Endothelial cell of umbilical vein (primary cell): ENCODE measurements around the gene SLC29A3. TPM values are rescaled to one million over a fixed set of nuclear protein-coding genes. Genes with fewer than 3 reads are reported as not detected.

Experiments
- BruUV-seq: library from RNA; stranded (reverse); fragments of 400-500 nt; replicated peaks from 2 replicates; lab custom pipeline; 2021; lab: Mats Ljungman, UMichigan
- CTCF ChIA-PET: fragments of 300-600, 350-600 bp; sonication (Branson Sonifier 250); formaldehyde crosslinking; loops from one replicate; lab custom pipeline; 2021; ENCODE audit warnings: antibody characterized with exemption, inconsistent platforms; lab: Charles Lee
- POLR2A ChIA-PET: fragments of 300-600, 350-600 bp; sonication (Branson Sonifier 250); formaldehyde crosslinking; loops from one replicate; lab custom pipeline; 2021; ENCODE audit warnings: antibody characterized with exemption, inconsistent platforms; lab: Charles Lee
- DNase-seq: peaks from one replicate; pipeline ENCODE4 v3.0.0-alpha.2; 2011; ENCODE audit warnings: low read depth, low spot score
- FAIRE-seq: peaks from 2 replicates; lab custom pipeline; 2011; peaks lifted over from hg19 to GRCh38; lab: Jason Lieb, UNC
- H2AFZ ChIP-seq: 2 replicates; pipeline ENCODE4 v1.6.0; 2012; ENCODE audit warnings: low read depth, low read length, control low read depth, inconsistent platforms
- H3K27ac ChIP-seq: 2 replicates; pipeline ENCODE4 v1.5.1; 2011; ENCODE audit warnings: low read depth, mild to moderate bottlenecking, control low read depth, low read length, moderate library complexity; ENCODE audit not compliant: insufficient read depth
- H3K27me3 ChIP-seq, 2 experiments: 2 replicates each; pipeline versions ENCODE4 v1.6.0 to v1.6.1; 2011; ENCODE audit warnings: low read length in 2 of 2, mixed read lengths in 1 of 2; ENCODE audit not compliant: control insufficient read depth in 2 of 2, insufficient read depth in 2 of 2
- H3K36me3 ChIP-seq, 2 experiments: 2 replicates in 1 of 2; 3 replicates in 1 of 2; pipeline ENCODE4 v1.5.1; 2011; ENCODE audit warnings: low read length in 2 of 2, mild to moderate bottlenecking in 1 of 2, moderate library complexity in 1 of 2; ENCODE audit not compliant: control insufficient read depth in 2 of 2, insufficient read depth in 2 of 2; ENCODE audit errors: extremely low read depth in 1 of 2
- H3K4me1 ChIP-seq: 3 replicates; pipeline ENCODE4 v1.5.1; 2011; ENCODE audit warnings: mild to moderate bottlenecking, low read length; ENCODE audit not compliant: control insufficient read depth, insufficient read depth; ENCODE audit errors: extremely low read depth
- H3K4me2 ChIP-seq: 2 replicates; pipeline ENCODE4 v1.6.1; 2011; ENCODE audit warnings: low read length, control low read depth, mixed read lengths; ENCODE audit not compliant: insufficient read depth
- H3K4me3 ChIP-seq, 3 experiments: fragments of 200-600 bp in 1 of 3; sonication (generic), shearing (Covaris generic) in 1 of 3; replicated peaks in 1 of 3; 2 replicates each; pipeline ENCODE4 v1.5.1; 2011 to 2016; ENCODE audit warnings: control low read depth in 3 of 3, low read length in 3 of 3, mild to moderate bottlenecking in 2 of 3, inconsistent platforms in 1 of 3, low read depth in 1 of 3, moderate library complexity in 1 of 3; ENCODE audit not compliant: insufficient read depth in 1 of 3
- H3K79me2 ChIP-seq: 2 replicates; pipeline ENCODE4 v1.6.0; 2012; ENCODE audit warnings: low read length, inconsistent platforms; ENCODE audit not compliant: control insufficient read depth, insufficient read depth
- H3K9ac ChIP-seq: replicated peaks from 2 replicates; pipeline ENCODE3; 2011; ENCODE audit warnings: low read length, control low read depth; ENCODE audit not compliant: insufficient read depth; ENCODE audit errors: extremely low read depth
- H3K9me1 ChIP-seq: replicated peaks from 3 replicates; pipeline ENCODE4 v1.6.0; 2011; ENCODE audit warnings: mild to moderate bottlenecking, low read length; ENCODE audit not compliant: control insufficient read depth, insufficient read depth; ENCODE audit errors: extremely low read depth
- H3K9me3 ChIP-seq: replicated peaks from 2 replicates; pipeline ENCODE4 v1.5.1; 2012; ENCODE audit warnings: low read length, inconsistent platforms; ENCODE audit not compliant: control insufficient read depth, insufficient read depth
- H4K20me1 ChIP-seq: replicated peaks from 2 replicates; pipeline ENCODE3; 2011; ENCODE audit warnings: mild to moderate bottlenecking, low read length; ENCODE audit not compliant: control insufficient read depth, insufficient read depth; ENCODE audit errors: extremely low read depth
- EZH2 ChIP-seq: IDR thresholded peaks from 2 replicates; pipeline ENCODE4 v1.6.1; 2012; ENCODE audit warnings: borderline replicate concordance, low read depth, mild to moderate bottlenecking, moderate library complexity, low read length, inconsistent platforms; ENCODE audit not compliant: severe bottlenecking
- FOS ChIP-seq: IDR thresholded peaks from 2 replicates; pipeline ENCODE4 v1.6.1; 2011; ENCODE audit warnings: mild to moderate bottlenecking, low read length, moderate library complexity, borderline replicate concordance; ENCODE audit not compliant: insufficient read depth
- GATA2 ChIP-seq: IDR thresholded peaks from 2 replicates; pipeline ENCODE4 v1.7.0; 2011; ENCODE audit warnings: low read depth, mild to moderate bottlenecking, moderate library complexity, mixed read lengths, low read length; ENCODE audit not compliant: insufficient read length, insufficient read depth
- JUN ChIP-seq: IDR thresholded peaks from 2 replicates; pipeline ENCODE4 v1.6.1; 2011; ENCODE audit warnings: borderline replicate concordance, low read depth; ENCODE audit not compliant: insufficient read length, insufficient read depth
- MYC ChIP-seq: IDR thresholded peaks from one replicate; pipeline ENCODE4 v1.6.1; 2011; ENCODE audit warnings: mild to moderate bottlenecking, low read depth, low read length
- POLR2A ChIP-seq: IDR thresholded peaks from 2 replicates; pipeline ENCODE4 v1.6.1; 2012; ENCODE audit warnings: low read depth, mild to moderate bottlenecking, control low read depth, low read length
- POLR2AphosphoS5 ChIP-seq: IDR thresholded peaks from 2 replicates; pipeline ENCODE4 v1.6.1; 2012; ENCODE audit warnings: low read depth, mild to moderate bottlenecking, control low read depth, low read length, moderate library complexity; ENCODE audit not compliant: insufficient read depth
- dilution Hi-C: fragments of 300-500 bp; cut with MboI; formaldehyde crosslinking; loops from one replicate; pipeline ENCODE4 v1.15.0; 2019; ENCODE audit warnings: low sequenced_read_pairs; ENCODE audit not compliant: extremely low pct_ligation_motif_present
- intact Hi-C: fragments of 100-400 bp; cut with micrococcal nuclease; formaldehyde crosslinking; loops from one replicate; pipeline ENCODE4 v1.10.0; 2022
- polyA plus RNA-seq, 4 experiments: library from polyadenylated mRNA; depleted of rRNA in 3 of 4; stranded (reverse) in 3 of 4; unstranded in 1 of 4; fragments of >200 nt; gene quantifications; 2 replicates each; pipeline versions ENCODE4 v1.2.1 to v1.2.3, GENCODE V29; 2011 to 2012; ENCODE audit warnings: missing spikeins in 1 of 4
- total RNA-seq: library from RNA; stranded (reverse); gene quantifications from 2 replicates; pipeline ENCODE4 v1.2.3, GENCODE V29; 2021
- TF ChIP-seq, protein P1 (sequence below), 2 donors: IDR thresholded peaks; 1 replicate in 1 of 2; 2 replicates in 1 of 2; pipeline ENCODE4 v1.5.1; 2011; ENCODE audit warnings: low read length in 2 of 2, mild to moderate bottlenecking in 2 of 2, moderate library complexity in 2 of 2, control low read depth in 1 of 2, inconsistent platforms in 1 of 2, low read depth in 1 of 2; ENCODE audit not compliant: insufficient read depth in 1 of 2; ENCODE audit errors: extremely low read depth in 1 of 2
- TF ChIP-seq, protein P2 (sequence below): IDR thresholded peaks from 2 replicates; pipeline ENCODE4 v1.6.1; 2011; ENCODE audit not compliant: insufficient read depth, insufficient read length

SLC29A3 gene
- total and polyA plus RNA-seq, 2 donors (not counting 3 experiments of a cell fraction or from before 2014, with no cell fraction given) = 5.0 to 9.1 TPM

DNA sequence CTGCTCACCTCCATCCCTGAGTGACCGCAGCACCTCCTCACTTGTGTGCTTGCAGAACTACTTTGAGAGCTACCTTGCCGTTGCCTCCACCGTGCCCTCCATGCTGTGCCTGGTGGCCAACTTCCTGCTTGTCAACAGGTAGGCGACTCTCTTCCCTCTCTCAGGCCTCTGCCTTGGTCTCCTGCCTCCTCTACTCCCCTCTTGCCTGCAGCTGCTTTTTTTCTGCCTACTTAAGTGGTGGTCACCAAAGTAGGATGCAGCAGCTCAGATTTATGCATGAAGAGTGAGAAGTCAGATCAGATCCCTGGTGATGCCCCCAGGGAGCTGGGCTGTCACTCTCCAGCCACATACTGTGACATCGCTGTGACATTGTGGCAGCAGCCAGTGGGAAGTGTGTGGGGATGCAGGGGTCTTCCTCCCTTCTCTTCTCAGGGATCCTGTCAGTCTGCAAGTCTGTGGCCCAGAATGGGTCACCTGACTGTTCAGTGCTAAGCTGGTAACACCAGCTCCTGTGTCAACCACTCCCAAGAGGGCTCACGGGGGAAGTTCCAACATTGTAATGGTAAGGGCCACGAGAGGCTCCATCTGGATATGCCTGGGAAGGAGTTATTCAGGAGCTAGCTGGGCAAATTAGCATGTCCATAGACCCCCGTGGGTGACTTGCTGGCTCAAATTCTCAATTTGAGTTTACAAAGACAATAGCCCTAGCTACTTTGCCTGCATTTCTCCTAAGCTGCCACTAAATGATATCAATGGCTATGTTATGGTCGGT is 25.3 kb downstream of the SLC29A3 start:
- Histone ChIP-seq H3K4me3 (no peak overlapping the region), H3K4me2 (no peak overlapping the region), H3K36me3 (no peaks in the 10 kb centered on the region), H3K4me1 (peaks cover 2% of the 10 kb centered on the region), H3K9me1 (no peaks in the 10 kb centered on the region), H3K79me2 (no peaks in the 10 kb centered on the region), H3K27ac (no peak overlapping the region), H2AFZ (no peak overlapping the region), H3K9ac (no peak overlapping the region), H3K27me3 (no peaks in the 10 kb centered on the region), H3K9me3 (no peaks in the 10 kb centered on the region), H4K20me1 (no peaks in the 10 kb centered on the region)
- no peak for FAIRE-seq
- DNase-seq = no peak
- TF ChIP-seq EZH2 = no peak
- TF ChIP-seq, protein P1, sequence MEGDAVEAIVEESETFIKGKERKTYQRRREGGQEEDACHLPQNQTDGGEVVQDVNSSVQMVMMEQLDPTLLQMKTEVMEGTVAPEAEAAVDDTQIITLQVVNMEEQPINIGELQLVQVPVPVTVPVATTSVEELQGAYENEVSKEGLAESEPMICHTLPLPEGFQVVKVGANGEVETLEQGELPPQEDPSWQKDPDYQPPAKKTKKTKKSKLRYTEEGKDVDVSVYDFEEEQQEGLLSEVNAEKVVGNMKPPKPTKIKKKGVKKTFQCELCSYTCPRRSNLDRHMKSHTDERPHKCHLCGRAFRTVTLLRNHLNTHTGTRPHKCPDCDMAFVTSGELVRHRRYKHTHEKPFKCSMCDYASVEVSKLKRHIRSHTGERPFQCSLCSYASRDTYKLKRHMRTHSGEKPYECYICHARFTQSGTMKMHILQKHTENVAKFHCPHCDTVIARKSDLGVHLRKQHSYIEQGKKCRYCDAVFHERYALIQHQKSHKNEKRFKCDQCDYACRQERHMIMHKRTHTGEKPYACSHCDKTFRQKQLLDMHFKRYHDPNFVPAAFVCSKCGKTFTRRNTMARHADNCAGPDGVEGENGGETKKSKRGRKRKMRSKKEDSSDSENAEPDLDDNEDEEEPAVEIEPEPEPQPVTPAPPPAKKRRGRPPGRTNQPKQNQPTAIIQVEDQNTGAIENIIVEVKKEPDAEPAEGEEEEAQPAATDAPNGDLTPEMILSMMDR (IDR thresholded peaks at IDR 0.05; ENCODE audit: extremely low read depth in 1 of 2, insufficient read depth in 1 of 2, low read depth in 1 of 2, low read length in 2 of 2) = no peak
- TF ChIP-seq POLR2AphosphoS5 = no peak
- no peak for TF ChIP-seq FOS
- TF ChIP-seq JUN = no peak
- TF ChIP-seq, protein P2, sequence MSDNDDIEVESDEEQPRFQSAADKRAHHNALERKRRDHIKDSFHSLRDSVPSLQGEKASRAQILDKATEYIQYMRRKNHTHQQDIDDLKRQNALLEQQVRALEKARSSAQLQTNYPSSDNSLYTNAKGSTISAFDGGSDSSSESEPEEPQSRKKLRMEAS = no peak
- no peak for TF ChIP-seq GATA2
- no peak for TF ChIP-seq MYC
- TF ChIP-seq POLR2A = no peak
- POLR2A ChIA-PET = no interaction called here
- BruUV-seq = no TSS peak
- CTCF ChIA-PET = interaction anchor here (1.2 kb wide), 2 partner anchors 25 to 32 kb away, joined by 3 to 7 read pairs; partner anchors contain the start of gene SLC29A3
- dilution Hi-C loops (no loop called here), intact Hi-C loops (no loop called here)
